SU-DHL-6 (cell line): Measurements from ENCODE around the gene SLC27A1.

ENCODE experiments used
- H2AFZ ChIP-seq: fragments of 200-600 bp; sonication (generic); 2 replicates; pipeline ENCODE4 v1.6.1; 2014; ENCODE audit warnings: low read depth, mild to moderate bottlenecking, moderate library complexity, mixed read lengths, antibody characterized with exemption, low read length; ENCODE audit not compliant: severe bottlenecking
- H3F3A ChIP-seq: fragments of 200-600 bp; shearing (Covaris generic); 2 replicates; pipeline ENCODE4 v1.6.0; 2016; ENCODE audit warnings: antibody characterized with exemption, mild to moderate bottlenecking; ENCODE audit not compliant: insufficient read depth
- H3K27ac ChIP-seq: fragments of 200-600 bp; sonication (generic); 2 replicates; pipeline ENCODE4 v1.5.1; 2016; ENCODE audit warnings: low read depth, mild to moderate bottlenecking, low read length, moderate library complexity, mixed read lengths
- H3K27me3 ChIP-seq: fragments of 200-600 bp; sonication (generic), shearing (Covaris generic); 2 replicates; pipeline ENCODE4 v1.6.0; 2014; ENCODE audit warnings: mild to moderate bottlenecking, low read length
- H3K36me3 ChIP-seq: fragments of 200-600 bp; sonication (generic); 2 replicates; pipeline ENCODE4 v1.6.1; 2014; ENCODE audit warnings: mild to moderate bottlenecking, low read length, mixed read lengths
- H3K4me2 ChIP-seq: fragments of 300-600, 200-600 bp; shearing (Covaris generic), sonication (generic); 2 replicates; pipeline ENCODE4 v1.6.0; 2014; ENCODE audit warnings: low read length, low read depth, mild to moderate bottlenecking; ENCODE audit not compliant: poor library complexity, severe bottlenecking
- H3K4me3 ChIP-seq: fragments of 200-600 bp; sonication (generic); 2 replicates; pipeline ENCODE4 v1.5.1; 2014; ENCODE audit warnings: antibody characterized with exemption, low read length, mild to moderate bottlenecking, mixed read lengths; ENCODE audit not compliant: insufficient read depth, poor library complexity, severe bottlenecking
- H3K79me2 ChIP-seq: fragments of 200-600 bp; sonication (generic); 2 replicates; pipeline ENCODE4 v1.6.1; 2014; ENCODE audit warnings: mild to moderate bottlenecking, low read length, moderate library complexity; ENCODE audit not compliant: insufficient read depth
- H3K9ac ChIP-seq: fragments of 200-600 bp; sonication (generic); 2 replicates; pipeline ENCODE4 v1.7.0; 2014; ENCODE audit warnings: mild to moderate bottlenecking, low read length
- H3K9me2 ChIP-seq: fragments of 200-600 bp; sonication (generic); replicated peaks from 2 replicates; pipeline ENCODE4 v1.6.1; 2014; ENCODE audit warnings: low read length; ENCODE audit not compliant: insufficient read depth
- H3K9me3 ChIP-seq: fragments of 200-600 bp; sonication (generic); 2 replicates; pipeline ENCODE4 v1.6.1; 2014; ENCODE audit warnings: low read length, mixed read lengths; ENCODE audit not compliant: insufficient read depth
- H4K20me1 ChIP-seq: fragments of 200-600 bp; sonication (generic); 2 replicates; pipeline ENCODE4 v1.6.1; 2014; ENCODE audit warnings: low read depth, mild to moderate bottlenecking, antibody characterized with exemption, low read length, moderate library complexity, mixed read lengths
- CTCF ChIP-seq: fragments of 200-600 bp; sonication (generic); IDR thresholded peaks from one replicate; pipeline ENCODE4 v1.5.1; 2017; ENCODE audit warnings: antibody characterized with exemption, mild to moderate bottlenecking, low read length, moderate library complexity; ENCODE audit not compliant: insufficient read depth, poor library complexity, severe bottlenecking
- EZH2phosphoT487 ChIP-seq: fragments of 200-600 bp; sonication (generic), shearing (Covaris generic); conservative IDR thresholded peaks from 2 replicates; pipeline ENCODE4 v1.6.1; 2018; ENCODE audit warnings: mild to moderate bottlenecking, antibody characterized with exemption, low read length, moderate library complexity, mixed read lengths

The SLC27A1 gene

GRCh38 chr19:17469092-17469480 is 1.2 kb upstream of the SLC27A1 start:
- no peak for TF ChIP-seq CTCF
- TF ChIP-seq EZH2phosphoT487 = no peak
- H4K20me1 ChIP-seq = no peaks in the 10 kb centered on the region
- no peaks in the 10 kb centered on the region; the same call in 1 of the 2 replicates for H3F3A ChIP-seq
- peak overlapping the region; percentile 47 for H2AFZ ChIP-seq
- H3K27me3 ChIP-seq = no peaks in the 10 kb centered on the region
- H3K4me2 ChIP-seq = peak overlapping the region; percentile 96
- no peak overlapping the region for H3K27ac ChIP-seq
- no peaks in the 10 kb centered on the region for H3K79me2 ChIP-seq
- H3K9me2 ChIP-seq = no peaks in the 10 kb centered on the region
- H3K9me3 ChIP-seq = no peaks in the 10 kb centered on the region
- no peaks in the 10 kb centered on the region for H3K36me3 ChIP-seq
- peak overlapping the region; percentile 61 for H3K4me3 ChIP-seq
- H3K9ac ChIP-seq = no peak overlapping the region; the same call in 1 of the 2 replicates

- no peaks in the 10 kb centered on the region for H4K20me1 ChIP-seq
- H3F3A ChIP-seq = no peaks in the 10 kb centered on the region; the same call in 1 of the 2 replicates
- H2AFZ ChIP-seq = peak overlapping the region; percentile 85
- no peak overlapping the region for H3K27ac ChIP-seq
- H3K9me3 ChIP-seq = no peaks in the 10 kb centered on the region
- H3K4me3 ChIP-seq = peak overlapping the region; percentile 61
- H3K79me2 ChIP-seq = no peaks in the 10 kb centered on the region
- H3K9ac ChIP-seq = peak overlapping the region; percentile 52; the same call in 1 of the 2 replicates
- TF ChIP-seq CTCF (no peak), EZH2phosphoT487 (no peak)
- no peaks in the 10 kb centered on the region for H3K27me3 ChIP-seq
- H3K4me2 ChIP-seq = peak overlapping the region; percentile 96
- no peaks in the 10 kb centered on the region for H3K9me2 ChIP-seq
- H3K36me3 ChIP-seq = no peaks in the 10 kb centered on the region
These were observed 750 bp upstream of the SLC27A1 start for GRCh38 chr19:17469481-17470067.

GRCh38 chr19:17471410-17472125 is 1.2 kb downstream of the SLC27A1 start:
- Histone ChIP-seq H4K20me1 (no peaks in the 10 kb centered on the region), H3K9me3 (no peaks in the 10 kb centered on the region), H3K9me2 (no peaks in the 10 kb centered on the region), H3K79me2 (no peaks in the 10 kb centered on the region), H3K4me3 (no peak overlapping the region), H3F3A (no peaks in the 10 kb centered on the region; the same call in 1 of the 2 replicates), H3K36me3 (no peaks in the 10 kb centered on the region), H3K27ac (no peak overlapping the region), H2AFZ (no peak overlapping the region), H3K27me3 (no peaks in the 10 kb centered on the region), H3K4me2 (no peak overlapping the region), H3K9ac (no peak overlapping the region)
- TF ChIP-seq CTCF = no peak
- TF ChIP-seq EZH2phosphoT487 = no peak
